Endothelial cell of umbilical vein (primary cell): ENCODE results near the gene VAC14. TPM values are rescaled to one million over a fixed set of nuclear protein-coding genes. Genes with fewer than 3 reads are reported as not detected.

ENCODE experiments used
- BruUV-seq: library from RNA; stranded (reverse); fragments of 400-500 nt; replicated peaks from 2 replicates; lab custom pipeline; 2021; lab: Mats Ljungman, UMichigan
- CTCF ChIA-PET: fragments of 300-600, 350-600 bp; sonication (Branson Sonifier 250); formaldehyde crosslinking; loops from one replicate; lab custom pipeline; 2021; ENCODE audit warnings: antibody characterized with exemption, inconsistent platforms; lab: Charles Lee
- POLR2A ChIA-PET: fragments of 300-600, 350-600 bp; sonication (Branson Sonifier 250); formaldehyde crosslinking; loops from one replicate; lab custom pipeline; 2021; ENCODE audit warnings: antibody characterized with exemption, inconsistent platforms; lab: Charles Lee
- DNase-seq: peaks from one replicate; pipeline ENCODE4 v3.0.0-alpha.2; 2011; ENCODE audit warnings: low read depth, low spot score
- FAIRE-seq: peaks from 2 replicates; lab custom pipeline; 2011; peaks lifted over from hg19 to GRCh38; lab: Jason Lieb, UNC
- H2AFZ ChIP-seq: 2 replicates; pipeline ENCODE4 v1.6.0; 2012; ENCODE audit warnings: low read depth, low read length, control low read depth, inconsistent platforms
- H3K27ac ChIP-seq: 2 replicates; pipeline ENCODE4 v1.5.1; 2011; ENCODE audit warnings: low read depth, mild to moderate bottlenecking, control low read depth, low read length, moderate library complexity; ENCODE audit not compliant: insufficient read depth
- H3K27me3 ChIP-seq, 2 experiments: 2 replicates each; pipeline versions ENCODE4 v1.6.0 to v1.6.1; 2011; ENCODE audit warnings: low read length in 2 of 2, mixed read lengths in 1 of 2; ENCODE audit not compliant: control insufficient read depth in 2 of 2, insufficient read depth in 2 of 2
- H3K36me3 ChIP-seq, 2 experiments: 2 replicates in 1 of 2; 3 replicates in 1 of 2; pipeline ENCODE4 v1.5.1; 2011; ENCODE audit warnings: low read length in 2 of 2, mild to moderate bottlenecking in 1 of 2, moderate library complexity in 1 of 2; ENCODE audit not compliant: control insufficient read depth in 2 of 2, insufficient read depth in 2 of 2; ENCODE audit errors: extremely low read depth in 1 of 2
- H3K4me1 ChIP-seq: 3 replicates; pipeline ENCODE4 v1.5.1; 2011; ENCODE audit warnings: mild to moderate bottlenecking, low read length; ENCODE audit not compliant: control insufficient read depth, insufficient read depth; ENCODE audit errors: extremely low read depth
- H3K4me2 ChIP-seq: 2 replicates; pipeline ENCODE4 v1.6.1; 2011; ENCODE audit warnings: low read length, control low read depth, mixed read lengths; ENCODE audit not compliant: insufficient read depth
- H3K4me3 ChIP-seq, 3 experiments: fragments of 200-600 bp in 1 of 3; sonication (generic), shearing (Covaris generic) in 1 of 3; replicated peaks in 1 of 3; 2 replicates each; pipeline ENCODE4 v1.5.1; 2011 to 2016; ENCODE audit warnings: control low read depth in 3 of 3, low read length in 3 of 3, mild to moderate bottlenecking in 2 of 3, inconsistent platforms in 1 of 3, low read depth in 1 of 3, moderate library complexity in 1 of 3; ENCODE audit not compliant: insufficient read depth in 1 of 3
- H3K79me2 ChIP-seq: 2 replicates; pipeline ENCODE4 v1.6.0; 2012; ENCODE audit warnings: low read length, inconsistent platforms; ENCODE audit not compliant: control insufficient read depth, insufficient read depth
- H3K9ac ChIP-seq: replicated peaks from 2 replicates; pipeline ENCODE3; 2011; ENCODE audit warnings: low read length, control low read depth; ENCODE audit not compliant: insufficient read depth; ENCODE audit errors: extremely low read depth
- H3K9me1 ChIP-seq: replicated peaks from 3 replicates; pipeline ENCODE4 v1.6.0; 2011; ENCODE audit warnings: mild to moderate bottlenecking, low read length; ENCODE audit not compliant: control insufficient read depth, insufficient read depth; ENCODE audit errors: extremely low read depth
- H3K9me3 ChIP-seq: replicated peaks from 2 replicates; pipeline ENCODE4 v1.5.1; 2012; ENCODE audit warnings: low read length, inconsistent platforms; ENCODE audit not compliant: control insufficient read depth, insufficient read depth
- H4K20me1 ChIP-seq: replicated peaks from 2 replicates; pipeline ENCODE3; 2011; ENCODE audit warnings: mild to moderate bottlenecking, low read length; ENCODE audit not compliant: control insufficient read depth, insufficient read depth; ENCODE audit errors: extremely low read depth
- CTCF ChIP-seq, 2 donors: IDR thresholded peaks; 1 replicate in 1 of 2; 2 replicates in 1 of 2; pipeline ENCODE4 v1.5.1; 2011; ENCODE audit warnings: low read length in 2 of 2, mild to moderate bottlenecking in 2 of 2, moderate library complexity in 2 of 2, control low read depth in 1 of 2, inconsistent platforms in 1 of 2, low read depth in 1 of 2; ENCODE audit not compliant: insufficient read depth in 1 of 2; ENCODE audit errors: extremely low read depth in 1 of 2
- EZH2 ChIP-seq: IDR thresholded peaks from 2 replicates; pipeline ENCODE4 v1.6.1; 2012; ENCODE audit warnings: borderline replicate concordance, low read depth, mild to moderate bottlenecking, moderate library complexity, low read length, inconsistent platforms; ENCODE audit not compliant: severe bottlenecking
- FOS ChIP-seq: IDR thresholded peaks from 2 replicates; pipeline ENCODE4 v1.6.1; 2011; ENCODE audit warnings: mild to moderate bottlenecking, low read length, moderate library complexity, borderline replicate concordance; ENCODE audit not compliant: insufficient read depth
- GATA2 ChIP-seq: IDR thresholded peaks from 2 replicates; pipeline ENCODE4 v1.7.0; 2011; ENCODE audit warnings: low read depth, mild to moderate bottlenecking, moderate library complexity, mixed read lengths, low read length; ENCODE audit not compliant: insufficient read length, insufficient read depth
- JUN ChIP-seq: IDR thresholded peaks from 2 replicates; pipeline ENCODE4 v1.6.1; 2011; ENCODE audit warnings: borderline replicate concordance, low read depth; ENCODE audit not compliant: insufficient read length, insufficient read depth
- MAX ChIP-seq: IDR thresholded peaks from 2 replicates; pipeline ENCODE4 v1.6.1; 2011; ENCODE audit not compliant: insufficient read depth, insufficient read length
- MYC ChIP-seq: IDR thresholded peaks from one replicate; pipeline ENCODE4 v1.6.1; 2011; ENCODE audit warnings: mild to moderate bottlenecking, low read depth, low read length
- POLR2A ChIP-seq: IDR thresholded peaks from 2 replicates; pipeline ENCODE4 v1.6.1; 2012; ENCODE audit warnings: low read depth, mild to moderate bottlenecking, control low read depth, low read length
- POLR2AphosphoS5 ChIP-seq: IDR thresholded peaks from 2 replicates; pipeline ENCODE4 v1.6.1; 2012; ENCODE audit warnings: low read depth, mild to moderate bottlenecking, control low read depth, low read length, moderate library complexity; ENCODE audit not compliant: insufficient read depth
- dilution Hi-C: fragments of 300-500 bp; cut with MboI; formaldehyde crosslinking; loops from one replicate; pipeline ENCODE4 v1.15.0; 2019; ENCODE audit warnings: low sequenced_read_pairs; ENCODE audit not compliant: extremely low pct_ligation_motif_present
- intact Hi-C: fragments of 100-400 bp; cut with micrococcal nuclease; formaldehyde crosslinking; loops from one replicate; pipeline ENCODE4 v1.10.0; 2022
- polyA plus RNA-seq, 4 experiments: library from polyadenylated mRNA; depleted of rRNA in 3 of 4; stranded (reverse) in 3 of 4; unstranded in 1 of 4; fragments of >200 nt; gene quantifications; 2 replicates each; pipeline versions ENCODE4 v1.2.1 to v1.2.3, GENCODE V29; 2011 to 2012; ENCODE audit warnings: missing spikeins in 1 of 4
- total RNA-seq: library from RNA; stranded (reverse); gene quantifications from 2 replicates; pipeline ENCODE4 v1.2.3, GENCODE V29; 2021

The VAC14 gene
- total and polyA plus RNA-seq, 2 donors (not counting 3 experiments of a cell fraction or from before 2014, with no cell fraction given): 37.6 to 57.9 TPM

- no peak overlapping the region for H3K27ac ChIP-seq
- peaks cover 30% of the 10 kb centered on the region for H3K79me2 ChIP-seq
- no peaks in the 10 kb centered on the region for H3K9me3 ChIP-seq
- H3K4me3 ChIP-seq: no peak overlapping the region
- no peak overlapping the region for H3K9ac ChIP-seq
- H2AFZ ChIP-seq: no peak overlapping the region
- H4K20me1 ChIP-seq: no peaks in the 10 kb centered on the region
- H3K4me2 ChIP-seq: no peak overlapping the region
- intact Hi-C loops (loop anchor here (5.0 kb wide), 1 partner anchor 1500 kb away; the partner anchor contains the start of gene SNTB2), dilution Hi-C loops (no loop called here)
- H3K27me3 ChIP-seq: no peaks in the 10 kb centered on the region
- DNase-seq (no peak), FAIRE-seq (no peak)
- no peaks in the 10 kb centered on the region for H3K9me1 ChIP-seq
- ChIA-PET CTCF (interaction anchor here (1.4 to 5.1 kb wide), 4 partner anchors 20 to 83 kb away, joined by 5 to 53 read pairs (median 14); no protein-coding TSS in a partner anchor), POLR2A (no interaction called here)
- peaks cover 0 to 3% of the 10 kb centered on the region in 2 experiments for H3K36me3 ChIP-seq
- no peak for TF ChIP-seq POLR2A
- TF ChIP-seq FOS: no peak
- TF ChIP-seq CTCF (IDR thresholded peaks at IDR 0.05; ENCODE audit: extremely low read depth in 1 of 2, insufficient read depth in 1 of 2, low read depth in 1 of 2, low read length in 2 of 2): no peak
- no peak for TF ChIP-seq MAX
- TF ChIP-seq POLR2AphosphoS5: no peak
- TF ChIP-seq EZH2: no peak
- no peak for TF ChIP-seq JUN
- no peak for TF ChIP-seq MYC
- TF ChIP-seq GATA2: no peak
- BruUV-seq: no TSS peak
- H3K4me1 ChIP-seq: peaks cover 21% of the 10 kb centered on the region
These were observed 113.9 kb downstream of the VAC14 start for GRCh38 chr16:70687102-70687511.
